ENCODE results near the gene TMOD2. TPM values are rescaled to one million over a fixed set of nuclear protein-coding genes. Genes with fewer than 3 reads are reported as not detected.

Gene TMOD2
- total and polyA plus RNA-seq, 2 experiments from 2014 or later, result 3.0 to 5.9 TPM

GRCh38 chr15:51861557-51862359, 110.4 kb downstream of the TMOD2 start:
- H3K4me1 Mint-ChIP-seq, result peaks cover 25% of the 10 kb centered on the region
- no peak overlapping the region for H3K27ac Mint-ChIP-seq
- Histone ChIP-seq H3K79me2 (replicated peaks; ENCODE audit: insufficient read depth) (no peaks in the 10 kb centered on the region; the same call in 1 of the 2 replicates), H4K20me1 (replicated peaks; ENCODE audit: insufficient read depth) (no peaks in the 10 kb centered on the region), H3K27ac (ENCODE audit: low read depth) (no peak overlapping the region), H3K4me3 (no peak overlapping the region), H3K4me2 (no peak overlapping the region), H3K27me3 (ENCODE audit: insufficient read depth) (no peaks in the 10 kb centered on the region), H3K36me3 (ENCODE audit: insufficient read depth) (no peaks in the 10 kb centered on the region; the same call in 1 of the 2 replicates), H3F3A (replicated peaks; ENCODE audit: low read depth) (no peaks in the 10 kb centered on the region), H3K4me1 (ENCODE audit: insufficient read depth) (peaks cover 34% of the 10 kb centered on the region), H3K9me2 (ENCODE audit: insufficient read depth) (0 out of 2 replicates have a peak, but pooled peaks cover 3% of the 10 kb centered on the region), H2AFZ (no peak overlapping the region)
- TF ChIP-seq ETS1 (IDR thresholded peaks at IDR 0.05), result no peak
- no peak for TF ChIP-seq NANOG (IDR thresholded peaks at IDR 0.05; ENCODE audit: borderline replicate concordance)
- TF ChIP-seq, protein P1, sequence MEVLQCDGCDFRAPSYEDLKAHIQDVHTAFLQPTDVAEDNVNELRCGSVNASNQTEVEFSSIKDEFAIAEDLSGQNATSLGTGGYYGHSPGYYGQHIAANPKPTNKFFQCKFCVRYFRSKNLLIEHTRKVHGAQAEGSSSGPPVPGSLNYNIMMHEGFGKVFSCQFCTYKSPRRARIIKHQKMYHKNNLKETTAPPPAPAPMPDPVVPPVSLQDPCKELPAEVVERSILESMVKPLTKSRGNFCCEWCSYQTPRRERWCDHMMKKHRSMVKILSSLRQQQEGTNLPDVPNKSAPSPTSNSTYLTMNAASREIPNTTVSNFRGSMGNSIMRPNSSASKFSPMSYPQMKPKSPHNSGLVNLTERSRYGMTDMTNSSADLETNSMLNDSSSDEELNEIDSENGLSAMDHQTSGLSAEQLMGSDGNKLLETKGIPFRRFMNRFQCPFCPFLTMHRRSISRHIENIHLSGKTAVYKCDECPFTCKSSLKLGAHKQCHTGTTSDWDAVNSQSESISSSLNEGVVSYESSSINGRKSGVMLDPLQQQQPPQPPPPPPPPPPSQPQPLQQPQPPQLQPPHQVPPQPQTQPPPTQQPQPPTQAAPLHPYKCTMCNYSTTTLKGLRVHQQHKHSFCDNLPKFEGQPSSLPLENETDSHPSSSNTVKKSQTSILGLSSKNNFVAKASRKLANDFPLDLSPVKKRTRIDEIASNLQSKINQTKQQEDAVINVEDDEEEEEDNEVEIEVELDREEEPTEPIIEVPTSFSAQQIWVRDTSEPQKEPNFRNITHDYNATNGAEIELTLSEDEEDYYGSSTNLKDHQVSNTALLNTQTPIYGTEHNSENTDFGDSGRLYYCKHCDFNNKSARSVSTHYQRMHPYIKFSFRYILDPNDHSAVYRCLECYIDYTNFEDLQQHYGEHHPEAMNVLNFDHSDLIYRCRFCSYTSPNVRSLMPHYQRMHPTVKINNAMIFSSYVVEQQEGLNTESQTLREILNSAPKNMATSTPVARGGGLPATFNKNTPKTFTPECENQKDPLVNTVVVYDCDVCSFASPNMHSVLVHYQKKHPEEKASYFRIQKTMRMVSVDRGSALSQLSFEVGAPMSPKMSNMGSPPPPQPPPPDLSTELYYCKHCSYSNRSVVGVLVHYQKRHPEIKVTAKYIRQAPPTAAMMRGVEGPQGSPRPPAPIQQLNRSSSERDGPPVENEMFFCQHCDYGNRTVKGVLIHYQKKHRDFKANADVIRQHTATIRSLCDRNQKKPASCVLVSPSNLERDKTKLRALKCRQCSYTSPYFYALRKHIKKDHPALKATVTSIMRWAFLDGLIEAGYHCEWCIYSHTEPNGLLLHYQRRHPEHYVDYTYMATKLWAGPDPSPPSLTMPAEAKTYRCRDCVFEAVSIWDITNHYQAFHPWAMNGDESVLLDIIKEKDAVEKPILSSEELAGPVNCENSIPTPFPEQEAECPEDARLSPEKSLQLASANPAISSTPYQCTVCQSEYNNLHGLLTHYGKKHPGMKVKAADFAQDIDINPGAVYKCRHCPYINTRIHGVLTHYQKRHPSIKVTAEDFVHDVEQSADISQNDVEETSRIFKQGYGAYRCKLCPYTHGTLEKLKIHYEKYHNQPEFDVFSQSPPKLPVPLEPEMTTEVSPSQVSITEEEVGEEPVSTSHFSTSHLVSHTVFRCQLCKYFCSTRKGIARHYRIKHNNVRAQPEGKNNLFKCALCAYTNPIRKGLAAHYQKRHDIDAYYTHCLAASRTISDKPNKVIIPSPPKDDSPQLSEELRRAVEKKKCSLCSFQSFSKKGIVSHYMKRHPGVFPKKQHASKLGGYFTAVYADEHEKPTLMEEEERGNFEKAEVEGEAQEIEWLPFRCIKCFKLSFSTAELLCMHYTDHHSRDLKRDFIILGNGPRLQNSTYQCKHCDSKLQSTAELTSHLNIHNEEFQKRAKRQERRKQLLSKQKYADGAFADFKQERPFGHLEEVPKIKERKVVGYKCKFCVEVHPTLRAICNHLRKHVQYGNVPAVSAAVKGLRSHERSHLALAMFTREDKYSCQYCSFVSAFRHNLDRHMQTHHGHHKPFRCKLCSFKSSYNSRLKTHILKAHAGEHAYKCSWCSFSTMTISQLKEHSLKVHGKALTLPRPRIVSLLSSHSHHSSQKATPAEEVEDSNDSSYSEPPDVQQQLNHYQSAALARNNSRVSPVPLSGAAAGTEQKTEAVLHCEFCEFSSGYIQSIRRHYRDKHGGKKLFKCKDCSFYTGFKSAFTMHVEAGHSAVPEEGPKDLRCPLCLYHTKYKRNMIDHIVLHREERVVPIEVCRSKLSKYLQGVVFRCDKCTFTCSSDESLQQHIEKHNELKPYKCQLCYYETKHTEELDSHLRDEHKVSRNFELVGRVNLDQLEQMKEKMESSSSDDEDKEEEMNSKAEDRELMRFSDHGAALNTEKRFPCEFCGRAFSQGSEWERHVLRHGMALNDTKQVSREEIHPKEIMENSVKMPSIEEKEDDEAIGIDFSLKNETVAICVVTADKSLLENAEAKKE (CRISPR knock-in tag; IDR thresholded peaks at IDR 0.05), result no peak
- TF ChIP-seq STAT1 (IDR thresholded peaks at IDR 0.05; ENCODE audit: unreplicated experiment), result no peak
- TF ChIP-seq CREB1 (CRISPR knock-in tag; IDR thresholded peaks at IDR 0.05; ENCODE audit: low read depth), result no peak
- DNase-seq (ENCODE audit: low spot score) (no peak), ATAC-seq (no peak)
- H3K36me3 Mint-ChIP-seq (ENCODE audit: low read depth), result peaks cover 8% of the 10 kb centered on the region; the same call in 2 of the 3 replicates
- no peak overlapping the region for H3K4me3 Mint-ChIP-seq
- no peaks in the 10 kb centered on the region for H3K9me3 Mint-ChIP-seq
- H3K27me3 Mint-ChIP-seq (ENCODE audit: insufficient read depth, low read depth, poor library complexity), result no peaks in the 10 kb centered on the region
